Measurements from ENCODE around the gene CYBA. TPM values are rescaled to one million over a fixed set of nuclear protein-coding genes. Genes with fewer than 3 reads are reported as not detected.
A peak's percentile ranks its signal among the peaks of the same experiment; 100 is the strongest.

The CYBA gene
- total RNA-seq, 2 donors from 2014 or later, result 188 to 220 TPM

DNA sequence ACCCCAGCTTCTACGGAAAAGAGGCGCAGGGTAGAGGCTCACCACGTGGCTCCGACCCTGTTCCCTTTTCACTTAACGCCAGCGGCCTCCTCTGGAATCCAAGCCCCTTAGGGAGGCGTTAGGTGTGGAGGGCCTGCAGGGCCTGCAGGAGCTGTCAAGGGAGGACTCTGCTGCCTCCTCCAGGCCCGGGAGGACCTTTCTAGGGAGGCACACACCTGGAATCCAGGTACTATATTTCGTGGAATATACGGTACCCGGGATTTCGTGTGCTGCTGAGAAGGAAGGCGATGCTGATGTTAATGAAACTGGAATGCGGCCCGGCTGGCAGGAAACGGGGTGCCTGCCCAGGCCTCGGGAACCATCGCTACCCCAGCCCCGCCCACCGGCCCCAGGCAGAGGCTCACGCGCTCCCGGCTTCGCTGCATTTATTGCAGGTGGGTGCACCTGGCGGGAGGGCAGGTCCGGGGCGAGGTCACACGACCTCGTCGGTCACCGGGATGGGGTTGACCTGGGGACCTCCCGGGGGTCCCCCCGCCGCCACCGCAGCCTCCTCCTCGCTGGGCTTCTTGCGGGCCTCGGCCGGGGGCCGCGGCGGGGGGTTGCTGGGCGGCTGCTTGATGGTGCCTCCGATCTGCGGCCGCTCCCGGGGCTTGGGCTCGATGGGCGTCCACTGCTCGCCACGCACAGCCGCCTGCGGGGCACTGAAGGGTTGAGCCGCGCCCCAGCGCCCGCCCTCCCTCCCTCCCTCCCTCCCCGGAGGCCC, 7.8 kb downstream of the CYBA start:
- WGBS, 2 experiments (ENCODE audit: insufficient coverage in 1 of 2, insufficient read length in 1 of 2), result 94% methylated on average over 33 to 53 of the region's 58 CpGs
- no peaks in the 10 kb centered on the region for H3K9me3 ChIP-seq (ENCODE audit: control insufficient read depth, low read length)
- no peaks in the 10 kb centered on the region for H3K9me3 Mint-ChIP-seq
- no peak overlapping the region for H3K27ac ChIP-seq (ENCODE audit: low read depth, low read length)
- no peaks in the 10 kb centered on the region for H3K4me1 ChIP-seq (ENCODE audit: control insufficient read depth, insufficient read depth, low read length)
- no peak overlapping the region for H3K27ac Mint-ChIP-seq
- no peaks in the 10 kb centered on the region for H3K4me1 Mint-ChIP-seq
- peaks cover 13% of the 10 kb centered on the region for H3K36me3 Mint-ChIP-seq (ENCODE audit: low read depth)
- DNase-seq, result no peak
- H3K4me3 ChIP-seq (ENCODE audit: low read length), result no peak overlapping the region
- peaks cover 9% of the 10 kb centered on the region for H3K27me3 Mint-ChIP-seq (ENCODE audit: insufficient read depth)
- H3K27me3 ChIP-seq (ENCODE audit: control insufficient read depth, insufficient read depth, low read length, poor library complexity, severe bottlenecking), result no peaks in the 10 kb centered on the region
- H3K9ac ChIP-seq (ENCODE audit: extremely low read depth, low read length, poor library complexity, severe bottlenecking), result no peak overlapping the region
- H3K36me3 ChIP-seq (ENCODE audit: control insufficient read depth, insufficient read depth, low read length), result peaks cover 3% of the 10 kb centered on the region
- no peak overlapping the region for H3K4me3 Mint-ChIP-seq
- peak; percentile 22 for TF ChIP-seq CTCF (conservative IDR thresholded peaks at IDR 0.05)

DNA sequence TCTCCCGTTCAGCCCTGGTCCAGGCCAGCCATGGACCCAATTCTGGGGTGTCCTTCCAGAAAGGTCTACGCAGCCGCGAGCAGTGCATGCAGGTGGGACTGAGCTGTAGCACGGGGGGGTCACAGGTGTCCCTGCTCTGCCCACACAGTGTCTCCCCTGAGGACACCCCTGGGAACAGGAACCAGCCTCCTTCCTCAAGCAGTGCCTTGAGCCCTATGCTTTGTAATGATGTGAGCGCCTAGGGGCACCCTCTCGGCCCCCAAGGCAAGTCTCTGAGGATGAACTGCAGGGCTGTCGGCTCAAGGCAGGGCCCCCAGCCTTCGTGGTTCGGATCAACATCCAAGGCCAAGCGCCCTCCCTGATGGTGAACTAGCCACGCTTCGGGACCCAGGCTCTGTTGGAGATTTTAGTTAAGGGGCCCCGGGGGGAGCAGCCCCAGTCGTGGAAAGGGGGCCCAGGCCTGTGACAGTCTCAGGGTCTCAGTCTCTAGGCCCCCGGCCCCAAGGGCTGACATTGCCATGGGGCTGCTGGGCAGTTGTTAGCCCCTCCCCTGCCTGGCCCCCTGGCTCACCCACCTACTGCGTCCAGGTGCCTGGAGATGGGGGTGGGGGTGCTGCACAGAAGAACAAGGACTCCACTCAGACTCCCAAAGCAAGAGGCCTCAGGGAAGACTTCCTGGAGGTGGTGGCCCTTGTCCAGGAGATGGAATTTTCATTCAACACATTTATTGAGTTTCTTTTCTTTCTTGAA, 10.2 kb downstream of the CYBA start:
- Histone ChIP-seq H3K4me1 (ENCODE audit: control insufficient read depth, insufficient read depth, low read length) (no peaks in the 10 kb centered on the region), H3K9me3 (ENCODE audit: control insufficient read depth, low read length) (no peaks in the 10 kb centered on the region), H3K27ac (ENCODE audit: low read depth, low read length) (no peak overlapping the region), H3K4me3 (ENCODE audit: low read length) (no peak overlapping the region), H3K9ac (ENCODE audit: extremely low read depth, low read length, poor library complexity, severe bottlenecking) (no peak overlapping the region), H3K27me3 (ENCODE audit: control insufficient read depth, insufficient read depth, low read length, poor library complexity, severe bottlenecking) (peaks cover 5% of the 10 kb centered on the region), H3K36me3 (ENCODE audit: control insufficient read depth, insufficient read depth, low read length) (peaks cover 3% of the 10 kb centered on the region)
- H3K36me3 Mint-ChIP-seq (ENCODE audit: low read depth), result peaks cover 13% of the 10 kb centered on the region
- 92 to 95% methylated on average over 15 to 17 of the region's 17 CpGs for WGBS, 2 experiments (ENCODE audit: insufficient coverage in 1 of 2, insufficient read length in 1 of 2)
- no peak for TF ChIP-seq CTCF (conservative IDR thresholded peaks at IDR 0.05)
- DNase-seq, result no peak
- no peak overlapping the region for H3K4me3 Mint-ChIP-seq
- H3K27ac Mint-ChIP-seq, result no peak overlapping the region
- H3K4me1 Mint-ChIP-seq, result no peaks in the 10 kb centered on the region
- no peaks in the 10 kb centered on the region for H3K9me3 Mint-ChIP-seq
- peaks cover 23% of the 10 kb centered on the region for H3K27me3 Mint-ChIP-seq (ENCODE audit: insufficient read depth)

GRCh38 chr16:88640039-88640495, 10.8 kb downstream of the CYBA start:
- Mint-ChIP-seq H3K27me3 (ENCODE audit: insufficient read depth) (peaks cover 26% of the 10 kb centered on the region), H3K4me1 (no peaks in the 10 kb centered on the region), H3K27ac (no peak overlapping the region), H3K36me3 (ENCODE audit: low read depth) (peaks cover 9% of the 10 kb centered on the region), H3K4me3 (no peak overlapping the region), H3K9me3 (no peaks in the 10 kb centered on the region)
- Histone ChIP-seq H3K4me1 (ENCODE audit: control insufficient read depth, insufficient read depth, low read length) (no peaks in the 10 kb centered on the region), H3K9ac (ENCODE audit: extremely low read depth, low read length, poor library complexity, severe bottlenecking) (no peak overlapping the region), H3K9me3 (ENCODE audit: control insufficient read depth, low read length) (no peaks in the 10 kb centered on the region), H3K27me3 (ENCODE audit: control insufficient read depth, insufficient read depth, low read length, poor library complexity, severe bottlenecking) (peaks cover 11% of the 10 kb centered on the region), H3K36me3 (ENCODE audit: control insufficient read depth, insufficient read depth, low read length) (peaks cover 3% of the 10 kb centered on the region), H3K4me3 (ENCODE audit: low read length) (no peak overlapping the region), H3K27ac (ENCODE audit: low read depth, low read length) (no peak overlapping the region)
- no peak for TF ChIP-seq CTCF (conservative IDR thresholded peaks at IDR 0.05)
- 89 to 100% methylated on average over 2 to 11 of the region's 13 CpGs for WGBS, 2 experiments (ENCODE audit: insufficient coverage in 1 of 2, insufficient read length in 1 of 2)
- no peak for DNase-seq
